ENCODE results near the gene NEU1. TPM values are rescaled to one million over a fixed set of nuclear protein-coding genes. Genes with fewer than 3 reads are reported as not detected.

NEU1 gene
- total and polyA plus RNA-seq, 2 donors (not counting 1 experiment from before 2014, with no cell fraction given) = 25.3 to 35.1 TPM

DNA sequence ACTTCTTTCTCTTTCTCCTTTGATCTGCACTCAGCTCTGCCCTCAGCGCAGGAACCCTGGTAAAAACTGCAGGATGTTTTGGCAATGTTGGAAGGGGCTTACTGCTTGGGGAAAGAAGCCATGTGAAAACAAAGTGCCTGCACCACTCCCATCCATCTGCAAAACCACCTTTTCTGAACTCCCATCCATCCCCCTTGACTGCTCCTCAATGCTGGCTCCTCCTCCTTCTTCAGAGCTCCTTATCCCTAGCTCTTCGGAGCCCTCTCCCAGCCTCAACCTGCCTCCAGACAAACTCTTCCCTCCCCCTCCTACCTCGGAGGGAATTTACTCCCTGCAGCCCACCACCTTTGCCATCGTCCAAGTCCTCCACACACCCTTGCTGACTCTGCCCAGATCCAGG, 43.5 kb upstream of the NEU1 start:
- ATAC-seq (ENCODE audit: low read depth) (no peak), DNase-seq (no peak)
- Histone ChIP-seq H3K9me3 (ENCODE audit: control extremely low read depth in 1 of 3, control insufficient read depth in 2 of 3, insufficient read depth in 1 of 3, low read length in 2 of 3) (no peaks in the 10 kb centered on the region), H3K27me3 (replicated peaks in 1 of 4; ENCODE audit: control extremely low read depth in 1 of 4, control insufficient read depth in 3 of 4, insufficient read depth in 4 of 4, low read length in 3 of 4) (no peaks in the 10 kb centered on the region), H3K36me3 (replicated peaks in 1 of 2; ENCODE audit: control extremely low read depth in 1 of 2, control insufficient read depth in 1 of 2, extremely low read depth in 1 of 2, insufficient read depth in 2 of 2, low read length in 1 of 2) (no peaks in the 10 kb centered on the region), H3K79me2 (ENCODE audit: control insufficient read depth, insufficient read depth, low read length) (no peaks in the 10 kb centered on the region), H3K4me1 (ENCODE audit: control insufficient read depth in 2 of 2, insufficient read depth in 2 of 2, low read length in 2 of 2) (peaks cover 7 to 11% of the 10 kb centered on the region in 2 donors), H2AFZ (ENCODE audit: insufficient read depth, low read depth, low read length, poor library complexity, severe bottlenecking) (no peak overlapping the region), H3K9ac (ENCODE audit: low read length) (no peak overlapping the region), H3K4me2 (replicated peaks; ENCODE audit: low read depth, low read length, poor library complexity, severe bottlenecking) (no peak overlapping the region), H4K20me1 (ENCODE audit: control insufficient read depth, insufficient read depth, low read length, poor library complexity, severe bottlenecking) (no peaks in the 10 kb centered on the region), H3K4me3 (ENCODE audit: control extremely low read depth in 1 of 5, extremely low read depth in 1 of 5, insufficient read depth in 1 of 5, low read depth in 2 of 5, low read length in 4 of 5) (no peak overlapping the region), H3K27ac (ENCODE audit: low read length in 2 of 2) (no peak overlapping the region)
- CTCF ChIA-PET = interaction anchor here (1.2 kb wide), 1 partner anchor 47 kb away, joined by 3 read pairs; no protein-coding TSS in a partner anchor
- intact Hi-C loops (cut with micrococcal nuclease) = no loop called here
- Mint-ChIP-seq H3K4me1 (peaks cover 12% of the 10 kb centered on the region), H3K9me3 (ENCODE audit: insufficient read depth) (no peaks in the 10 kb centered on the region), H3K4me3 (no peak overlapping the region), H3K27ac (no peak overlapping the region), H3K27me3 (peaks cover 8% of the 10 kb centered on the region)
- POLR2A ChIA-PET = no interaction called here
- TF ChIP-seq, protein P1, sequence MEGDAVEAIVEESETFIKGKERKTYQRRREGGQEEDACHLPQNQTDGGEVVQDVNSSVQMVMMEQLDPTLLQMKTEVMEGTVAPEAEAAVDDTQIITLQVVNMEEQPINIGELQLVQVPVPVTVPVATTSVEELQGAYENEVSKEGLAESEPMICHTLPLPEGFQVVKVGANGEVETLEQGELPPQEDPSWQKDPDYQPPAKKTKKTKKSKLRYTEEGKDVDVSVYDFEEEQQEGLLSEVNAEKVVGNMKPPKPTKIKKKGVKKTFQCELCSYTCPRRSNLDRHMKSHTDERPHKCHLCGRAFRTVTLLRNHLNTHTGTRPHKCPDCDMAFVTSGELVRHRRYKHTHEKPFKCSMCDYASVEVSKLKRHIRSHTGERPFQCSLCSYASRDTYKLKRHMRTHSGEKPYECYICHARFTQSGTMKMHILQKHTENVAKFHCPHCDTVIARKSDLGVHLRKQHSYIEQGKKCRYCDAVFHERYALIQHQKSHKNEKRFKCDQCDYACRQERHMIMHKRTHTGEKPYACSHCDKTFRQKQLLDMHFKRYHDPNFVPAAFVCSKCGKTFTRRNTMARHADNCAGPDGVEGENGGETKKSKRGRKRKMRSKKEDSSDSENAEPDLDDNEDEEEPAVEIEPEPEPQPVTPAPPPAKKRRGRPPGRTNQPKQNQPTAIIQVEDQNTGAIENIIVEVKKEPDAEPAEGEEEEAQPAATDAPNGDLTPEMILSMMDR (IDR thresholded peaks at IDR 0.05) = no peak
- TF ChIP-seq EZH2 (IDR thresholded peaks at IDR 0.05; ENCODE audit: borderline replicate concordance, insufficient read depth, low read depth, low read length, poor library complexity, severe bottlenecking) = no peak
- 72% methylated on average over 3 of the region's 4 CpGs for WGBS (ENCODE audit: insufficient coverage)

DNA sequence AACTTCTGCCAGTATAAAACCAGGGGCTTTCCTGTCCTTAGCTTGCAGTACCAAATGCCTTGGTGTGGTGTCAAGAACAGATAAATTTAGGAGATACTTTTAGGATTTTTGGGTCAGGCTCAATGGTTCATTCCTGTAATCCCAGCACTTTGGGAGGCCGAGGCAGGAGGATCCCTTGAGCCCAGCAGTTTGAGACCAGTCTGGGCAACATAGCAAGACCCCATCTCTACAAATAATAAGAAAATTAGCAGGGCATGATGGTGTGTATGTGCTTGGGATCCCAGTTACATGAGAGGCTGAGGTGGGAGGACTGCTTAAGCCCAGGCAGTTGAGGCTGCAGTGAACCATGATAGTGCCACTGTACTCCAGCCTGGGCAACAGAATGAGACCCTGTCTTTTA, 42.4 kb upstream of the NEU1 start:
- Histone ChIP-seq H3K9ac (ENCODE audit: low read length) (no peak overlapping the region), H2AFZ (ENCODE audit: insufficient read depth, low read depth, low read length, poor library complexity, severe bottlenecking) (no peak overlapping the region), H3K4me2 (replicated peaks; ENCODE audit: low read depth, low read length, poor library complexity, severe bottlenecking) (no peak overlapping the region), H3K36me3 (replicated peaks in 1 of 2; ENCODE audit: control extremely low read depth in 1 of 2, control insufficient read depth in 1 of 2, extremely low read depth in 1 of 2, insufficient read depth in 2 of 2, low read length in 1 of 2) (no peaks in the 10 kb centered on the region), H3K4me1 (ENCODE audit: control insufficient read depth in 2 of 2, insufficient read depth in 2 of 2, low read length in 2 of 2) (peaks cover 7 to 11% of the 10 kb centered on the region in 2 donors), H3K27me3 (replicated peaks in 1 of 4; ENCODE audit: control extremely low read depth in 1 of 4, control insufficient read depth in 3 of 4, insufficient read depth in 4 of 4, low read length in 3 of 4) (no peaks in the 10 kb centered on the region), H3K27ac (ENCODE audit: low read length in 2 of 2) (no peak overlapping the region), H3K4me3 (ENCODE audit: control extremely low read depth in 1 of 5, extremely low read depth in 1 of 5, insufficient read depth in 1 of 5, low read depth in 2 of 5, low read length in 4 of 5) (no peak overlapping the region), H4K20me1 (ENCODE audit: control insufficient read depth, insufficient read depth, low read length, poor library complexity, severe bottlenecking) (no peaks in the 10 kb centered on the region), H3K9me3 (ENCODE audit: control extremely low read depth in 1 of 3, control insufficient read depth in 2 of 3, insufficient read depth in 1 of 3, low read length in 2 of 3) (no peaks in the 10 kb centered on the region), H3K79me2 (ENCODE audit: control insufficient read depth, insufficient read depth, low read length) (no peaks in the 10 kb centered on the region)
- no peak overlapping the region for H3K27ac Mint-ChIP-seq
- no peaks in the 10 kb centered on the region for H3K9me3 Mint-ChIP-seq (ENCODE audit: insufficient read depth)
- DNase-seq (no peak), ATAC-seq (ENCODE audit: low read depth) (no peak)
- POLR2A ChIA-PET = no interaction called here
- no peak for TF ChIP-seq EZH2 (IDR thresholded peaks at IDR 0.05; ENCODE audit: borderline replicate concordance, insufficient read depth, low read depth, low read length, poor library complexity, severe bottlenecking)
- TF ChIP-seq, protein P1 (IDR thresholded peaks at IDR 0.05) = no peak
- H3K4me3 Mint-ChIP-seq = no peak overlapping the region
- peaks cover 4% of the 10 kb centered on the region for H3K27me3 Mint-ChIP-seq
- intact Hi-C loops (cut with micrococcal nuclease) = no loop called here
- H3K4me1 Mint-ChIP-seq = peaks cover 12% of the 10 kb centered on the region
- WGBS (ENCODE audit: insufficient coverage) = no CpG with 5 or more reads among the region's 1 CpG
- CTCF ChIA-PET = interaction anchor here (1.2 kb wide), 1 partner anchor 48 kb away, joined by 3 read pairs; no protein-coding TSS in a partner anchor
